ENCODE measurements around the gene SCTR. TPM values are rescaled to one million over a fixed set of nuclear protein-coding genes. Genes with fewer than 3 reads are reported as not detected.

The SCTR gene
- total RNA-seq, 8 experiments from 2014 or later = 0.05 to 0.84 (median 0.35) TPM; not detected in 4

GRCh38 chr2:119544075-119544938 is 20.0 kb upstream of the SCTR start, which contains the start of gene CFAP221:
TSS of gene CFAP221 (plus strand) at chr2:119544449. CDS start at chr2:119546132, 1,683 bp downstream.
- Histone ChIP-seq H3K4me1 (replicated peaks in 1 of 2) (peaks cover 17% of the 10 kb centered on the region in 2 donors), H3K27ac (peak within 1 kb of the TSS; percentile 43 to 98), H3K4me3 (peak within 1 kb of the TSS; percentile 51 to 75 (median 64))
- in situ Hi-C loops (cut with MboI; ENCODE audit: low pct_unique_long_range_greater_than_20kb in 2 of 9, low sequenced_read_pairs in 9 of 9, unreplicated experiment in 9 of 9) = no loop called here
- 0 to 20% (median 0%) methylated on average over 1 to 21 of the region's 89 CpGs; no CpG with 5 or more reads in 2 of the 10 experiments for WGBS, 10 experiments
- ATAC-seq (replicated peaks in 6 of 8) = peak; percentile 96 to 98 (median 97)

- whole genome bisulfite sequencing, 10 experiments = 45 to 100% (median 89%) methylated on average over 1 to 2 of the region's 2 CpGs; no CpG with 5 or more reads in 3 of the 10 experiments
- no peak for ATAC-seq (replicated peaks in 6 of 8)
- H3K4me1 ChIP-seq (replicated peaks in 1 of 2) = peaks cover 21 to 23% of the 10 kb centered on the region in 2 donors
- in situ Hi-C loops (cut with MboI; ENCODE audit: low pct_unique_long_range_greater_than_20kb in 2 of 9, low sequenced_read_pairs in 9 of 9, unreplicated experiment in 9 of 9) = no loop called here
- H3K27ac ChIP-seq = no peak overlapping the region
- H3K4me3 ChIP-seq = no peak overlapping the region
Measured at GRCh38 chr2:119541476-119541875, 17.2 kb upstream of the SCTR start.

GRCh38 chr2:119537792-119538191 is 13.5 kb upstream of the SCTR start:
- H3K27ac ChIP-seq = no peak overlapping the region
- H3K4me1 ChIP-seq (replicated peaks in 1 of 2) = peaks cover 6 to 8% of the 10 kb centered on the region in 2 donors
- no peak for ATAC-seq (replicated peaks in 6 of 8)
- no peak overlapping the region for H3K4me3 ChIP-seq
- in situ Hi-C loops (cut with MboI; ENCODE audit: low pct_unique_long_range_greater_than_20kb in 2 of 9, low sequenced_read_pairs in 9 of 9, unreplicated experiment in 9 of 9) = no loop called here

- WGBS, 10 experiments = 17 to 67% (median 33%) methylated on average over 1 of the region's 1 CpG; no CpG with 5 or more reads in 5 of the 10 experiments
- peaks cover 6 to 8% of the 10 kb centered on the region in 2 donors for H3K4me1 ChIP-seq (replicated peaks in 1 of 2)
- in situ Hi-C loops (cut with MboI; ENCODE audit: low pct_unique_long_range_greater_than_20kb in 2 of 9, low sequenced_read_pairs in 9 of 9, unreplicated experiment in 9 of 9) = no loop called here
- no peak overlapping the region for H3K4me3 ChIP-seq
- H3K27ac ChIP-seq = no peak overlapping the region
- ATAC-seq (replicated peaks in 6 of 8) = peak in 5 of 8 experiments; percentile 55 to 75 (median 57)
Measured at GRCh38 chr2:119536707-119537106, 12.4 kb upstream of the SCTR start.

GRCh38 chr2:119536211-119536610 is 11.9 kb upstream of the SCTR start:
- in situ Hi-C loops (cut with MboI; ENCODE audit: low pct_unique_long_range_greater_than_20kb in 2 of 9, low sequenced_read_pairs in 9 of 9, unreplicated experiment in 9 of 9) = no loop called here
- ATAC-seq (replicated peaks in 6 of 8) = peak in 5 of 8 experiments; percentile 83 to 94 (median 88)
- WGBS, 10 experiments = 0 to 25% (median 20%) methylated on average over 1 to 5 of the region's 6 CpGs; no CpG with 5 or more reads in 3 of the 10 experiments

GRCh38 chr2:119533560-119533959 is 9.3 kb upstream of the SCTR start:
- Histone ChIP-seq H3K4me3 (no peak overlapping the region), H3K27ac (no peak overlapping the region), H3K4me1 (replicated peaks in 1 of 2) (peaks cover 6 to 8% of the 10 kb centered on the region in 2 donors)
- ATAC-seq (replicated peaks in 6 of 8) = no peak
- 0 to 100% (median 54%) methylated on average over 1 of the region's 1 CpG for WGBS, 10 experiments
- in situ Hi-C loops (cut with MboI; ENCODE audit: low pct_unique_long_range_greater_than_20kb in 2 of 9, low sequenced_read_pairs in 9 of 9, unreplicated experiment in 9 of 9) = no loop called here

More at GRCh38 chr2:119536211-119536610, 11.9 kb upstream of the SCTR start:
- H3K4me3 ChIP-seq = no peak overlapping the region
- H3K4me1 ChIP-seq (replicated peaks in 1 of 2) = peaks cover 6 to 8% of the 10 kb centered on the region in 2 donors
- H3K27ac ChIP-seq = no peak overlapping the region

- no peak overlapping the region for H3K4me3 ChIP-seq
- H3K4me1 ChIP-seq (replicated peaks in 1 of 2) = peaks cover 0 to 5% of the 10 kb centered on the region in 2 donors
- H3K27ac ChIP-seq = no peak overlapping the region
- no peak for ATAC-seq (replicated peaks in 6 of 8)
- 0 to 69% (median 21%) methylated on average over 1 to 3 of the region's 3 CpGs; no CpG with 5 or more reads in 4 of the 10 experiments for WGBS, 10 experiments
- in situ Hi-C loops (cut with MboI; ENCODE audit: low pct_unique_long_range_greater_than_20kb in 2 of 9, low sequenced_read_pairs in 9 of 9, unreplicated experiment in 9 of 9) = no loop called here
Measured at GRCh38 chr2:119531292-119531691, 7.0 kb upstream of the SCTR start.

GRCh38 chr2:119527999-119528398 is 3.7 kb upstream of the SCTR start:
- Histone ChIP-seq H3K4me3 (no peak overlapping the region), H3K27ac (no peak overlapping the region), H3K4me1 (replicated peaks in 1 of 2) (peaks cover 0 to 5% of the 10 kb centered on the region in 2 donors)
- ATAC-seq (replicated peaks in 6 of 8) = no peak
- in situ Hi-C loops (cut with MboI; ENCODE audit: low pct_unique_long_range_greater_than_20kb in 2 of 9, low sequenced_read_pairs in 9 of 9, unreplicated experiment in 9 of 9) = no loop called here
- WGBS, 10 experiments = 0 to 77% (median 50%) methylated on average over 1 to 2 of the region's 2 CpGs; no CpG with 5 or more reads in 3 of the 10 experiments

GRCh38 chr2:119525614-119526013 is 1.3 kb upstream of the SCTR start:
- Histone ChIP-seq H3K4me1 (replicated peaks in 1 of 2) (peaks cover 0 to 5% of the 10 kb centered on the region in 2 donors), H3K4me3 (no peak overlapping the region), H3K27ac (no peak overlapping the region)
- in situ Hi-C loops (cut with MboI; ENCODE audit: low pct_unique_long_range_greater_than_20kb in 2 of 9, low sequenced_read_pairs in 9 of 9, unreplicated experiment in 9 of 9) = no loop called here
- ATAC-seq (replicated peaks in 6 of 8) = no peak
- 33 to 100% (median 64%) methylated on average over 1 to 3 of the region's 4 CpGs; no CpG with 5 or more reads in 3 of the 10 experiments for WGBS, 10 experiments

GRCh38 chr2:119523383-119523951 is 816 bp downstream of the SCTR start:
- 0 to 34% (median 5%) methylated on average over 1 to 11 of the region's 21 CpGs for WGBS, 10 experiments
- ATAC-seq (replicated peaks in 6 of 8) = peak in 5 of 8 experiments; percentile 9 to 37 (median 18)
- Histone ChIP-seq H3K4me3 (peak overlapping the region; percentile 26 to 30 (median 26)), H3K4me1 (replicated peaks in 1 of 2) (peaks cover 0 to 5% of the 10 kb centered on the region in 2 donors), H3K27ac (no peak overlapping the region)
- in situ Hi-C loops (cut with MboI; ENCODE audit: low pct_unique_long_range_greater_than_20kb in 2 of 9, low sequenced_read_pairs in 9 of 9, unreplicated experiment in 9 of 9) = loop anchor here in 1 of 9 experiments (25.0 kb wide), 1 partner anchor 114 kb away; no protein-coding TSS in a partner anchor

GRCh38 chr2:119522671-119523070 is 1.6 kb downstream of the SCTR start:
- no peak for ATAC-seq (replicated peaks in 6 of 8)
- Histone ChIP-seq H3K4me1 (replicated peaks in 1 of 2) (peaks cover 0 to under 1% of the 10 kb centered on the region in 2 donors), H3K27ac (no peak overlapping the region), H3K4me3 (no peak overlapping the region)
- 0 to 82% (median 56%) methylated on average over 1 to 3 of the region's 6 CpGs; no CpG with 5 or more reads in 2 of the 10 experiments for WGBS, 10 experiments
- in situ Hi-C loops (cut with MboI; ENCODE audit: low pct_unique_long_range_greater_than_20kb in 2 of 9, low sequenced_read_pairs in 9 of 9, unreplicated experiment in 9 of 9) = loop anchor here in 1 of 9 experiments (25.0 kb wide), 1 partner anchor 115 kb away; no protein-coding TSS in a partner anchor

GRCh38 chr2:119521433-119522050 is 2.7 kb downstream of the SCTR start:
- no peaks in the 10 kb centered on the region for H3K4me1 ChIP-seq (replicated peaks in 1 of 2)
- H3K27ac ChIP-seq = no peak overlapping the region
- no peak for ATAC-seq (replicated peaks in 6 of 8)
- WGBS, 10 experiments = 19 to 100% (median 83%) methylated on average over 2 to 9 of the region's 11 CpGs; no CpG with 5 or more reads in 3 of the 10 experiments
- in situ Hi-C loops (cut with MboI; ENCODE audit: low pct_unique_long_range_greater_than_20kb in 2 of 9, low sequenced_read_pairs in 9 of 9, unreplicated experiment in 9 of 9) = loop anchor here in 1 of 9 experiments (25.0 kb wide), 1 partner anchor 116 kb away; no protein-coding TSS in a partner anchor
- no peak overlapping the region for H3K4me3 ChIP-seq
